Stimulated activated CD8-positive, alpha-beta memory T cell treated with anti-CD3 and anti-CD28 coated beads, Interleukin-4, amount 100 ng/mL, for 1 hour (primary cell): ENCODE measurements around the gene TBXAS1.

ENCODE experiments used
- DNase-seq, 2 donors: peaks; one replicate each; pipeline ENCODE4 v3.0.0-alpha.2; 2020; ENCODE audit warnings: low read depth in 2 of 2, low spot score in 1 of 2

The TBXAS1 gene

GRCh38 chr7:140018125-140019043 is 189.3 kb downstream of the TBXAS1 start:
- no peak for DNase-seq

DNA sequence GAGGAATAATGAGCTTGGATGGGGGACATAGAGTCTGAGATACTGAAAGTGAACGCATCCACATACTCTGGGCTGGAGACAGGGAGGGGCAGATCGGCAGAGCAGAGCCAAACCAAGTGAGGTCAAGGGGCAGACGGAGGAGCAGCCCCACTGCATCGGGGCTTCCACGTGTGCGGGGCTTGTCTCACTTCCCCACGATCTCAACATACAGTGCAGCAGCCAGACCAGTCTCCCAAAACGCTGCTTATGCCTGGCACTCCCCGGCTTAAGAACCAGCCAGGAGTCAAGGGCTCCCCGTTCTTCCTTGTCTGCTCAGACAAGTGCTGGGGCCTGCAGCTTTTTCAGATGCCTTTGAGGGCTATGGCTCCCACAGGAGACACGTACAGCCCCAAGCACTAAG is 190.1 kb downstream of the TBXAS1 start:
- no peak for DNase-seq

DNA sequence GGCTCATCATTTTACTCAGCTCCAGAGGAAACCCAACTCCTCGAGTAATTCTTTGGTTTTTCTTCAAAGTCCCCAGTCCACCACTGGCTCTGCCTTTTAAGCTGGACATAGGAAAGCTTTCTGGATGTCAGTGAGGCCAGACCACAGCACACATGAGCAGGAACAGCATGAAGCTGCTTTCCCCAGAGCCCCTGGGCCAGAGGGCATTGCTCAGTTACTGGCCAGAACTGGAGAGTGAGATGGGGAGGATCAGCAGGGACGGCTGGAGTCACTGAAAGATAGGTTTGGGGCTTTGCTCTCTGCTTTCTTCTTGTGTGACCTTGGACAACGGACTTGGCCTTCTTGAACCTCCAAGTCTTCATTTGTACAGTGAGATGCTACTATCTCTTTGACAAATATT is 190.5 kb downstream of the TBXAS1 start:
- DNase-seq: no peak

DNA sequence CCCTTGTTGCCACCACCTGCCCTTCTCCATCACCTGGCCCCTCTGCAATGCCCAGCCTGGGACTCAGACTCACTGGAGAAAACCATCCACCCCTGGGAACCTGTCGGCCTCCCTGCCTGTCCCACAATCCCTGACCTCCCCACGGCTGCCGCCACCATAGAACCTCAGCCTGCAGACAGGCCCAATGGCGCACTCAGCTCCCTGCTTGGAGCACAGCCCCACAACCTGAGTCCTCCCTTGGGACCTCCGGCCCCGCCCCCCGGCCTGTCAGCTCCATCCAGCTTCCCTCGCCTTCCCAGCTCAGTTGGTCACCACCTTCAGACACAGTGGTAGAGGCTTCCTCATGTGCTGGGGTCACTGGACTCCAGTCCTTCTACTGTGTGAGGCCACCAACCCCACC is 192.5 kb downstream of the TBXAS1 start:
- no peak for DNase-seq

DNA sequence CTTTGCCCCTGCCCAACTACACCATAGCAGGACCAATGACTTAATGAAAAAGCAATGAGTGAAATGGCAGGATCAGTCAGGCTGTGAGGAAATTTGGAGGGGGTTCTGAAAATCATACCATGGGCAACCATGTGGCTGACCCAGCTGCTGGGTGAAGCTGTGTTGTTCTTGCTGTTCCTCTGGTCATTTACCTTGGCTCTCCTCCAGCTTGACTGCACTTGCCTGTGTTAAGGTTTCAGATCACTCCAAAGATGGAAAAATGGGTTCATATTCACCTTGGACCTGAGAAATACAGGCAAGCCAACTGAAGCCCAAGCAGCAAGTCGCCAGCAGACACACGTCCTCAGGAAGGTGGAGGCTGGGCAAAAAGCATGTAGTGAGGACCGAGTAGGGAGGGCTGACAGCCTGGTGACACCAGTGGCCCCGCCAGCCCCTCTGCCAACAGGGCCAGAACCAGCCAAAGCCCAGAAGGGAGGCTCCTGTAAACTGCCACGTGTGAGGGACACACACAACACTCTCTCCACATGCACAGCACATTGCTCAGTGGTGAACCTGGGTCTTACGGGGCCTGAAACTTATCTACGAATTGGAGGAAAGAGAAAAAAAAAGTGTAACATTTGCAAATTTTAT is 193.6 kb downstream of the TBXAS1 start:
- no peak for DNase-seq

DNA sequence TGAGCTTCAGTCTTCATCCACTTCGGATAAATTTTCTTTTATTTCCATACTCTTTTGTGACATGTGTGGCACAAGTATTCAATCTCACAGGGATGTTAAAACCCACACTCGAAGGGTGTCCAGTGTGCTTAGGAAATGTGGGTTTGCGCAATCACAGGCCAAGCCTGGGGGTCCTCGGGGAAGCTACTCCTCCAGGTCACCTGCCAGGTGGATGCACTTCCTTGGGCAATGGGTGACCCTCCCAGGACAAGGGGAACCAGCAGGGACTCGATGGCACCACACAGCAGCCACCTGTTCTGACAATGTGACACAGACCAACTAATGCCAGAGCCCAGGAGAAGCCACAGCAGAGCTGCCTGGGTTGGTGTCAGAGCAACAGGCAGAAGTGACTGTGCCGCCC is 194.7 kb downstream of the TBXAS1 start:
- DNase-seq: no peak

- DNase-seq: no peak
These were observed 195.5 kb downstream of the TBXAS1 start for GRCh38 chr7:140024585-140024984.

DNA sequence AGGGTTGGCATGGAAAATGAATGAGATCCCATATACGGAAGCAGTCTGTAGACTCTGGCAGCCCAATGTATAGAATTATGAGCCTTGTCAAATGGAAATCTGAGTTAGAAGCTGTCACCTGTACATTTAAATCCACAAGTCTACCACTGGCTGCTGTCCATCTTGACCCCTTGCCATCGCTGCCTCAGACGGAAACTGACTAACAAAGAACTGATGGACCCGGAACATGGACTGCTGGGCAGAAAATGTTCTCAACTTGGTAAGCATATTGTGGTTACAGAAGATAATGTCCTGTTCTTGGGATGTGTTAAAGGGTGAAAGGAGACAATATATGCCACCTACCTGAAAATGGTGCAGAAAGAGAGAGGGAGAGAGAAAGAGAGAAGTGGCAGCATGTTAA is 196.2 kb downstream of the TBXAS1 start:
- no peak for DNase-seq

DNA sequence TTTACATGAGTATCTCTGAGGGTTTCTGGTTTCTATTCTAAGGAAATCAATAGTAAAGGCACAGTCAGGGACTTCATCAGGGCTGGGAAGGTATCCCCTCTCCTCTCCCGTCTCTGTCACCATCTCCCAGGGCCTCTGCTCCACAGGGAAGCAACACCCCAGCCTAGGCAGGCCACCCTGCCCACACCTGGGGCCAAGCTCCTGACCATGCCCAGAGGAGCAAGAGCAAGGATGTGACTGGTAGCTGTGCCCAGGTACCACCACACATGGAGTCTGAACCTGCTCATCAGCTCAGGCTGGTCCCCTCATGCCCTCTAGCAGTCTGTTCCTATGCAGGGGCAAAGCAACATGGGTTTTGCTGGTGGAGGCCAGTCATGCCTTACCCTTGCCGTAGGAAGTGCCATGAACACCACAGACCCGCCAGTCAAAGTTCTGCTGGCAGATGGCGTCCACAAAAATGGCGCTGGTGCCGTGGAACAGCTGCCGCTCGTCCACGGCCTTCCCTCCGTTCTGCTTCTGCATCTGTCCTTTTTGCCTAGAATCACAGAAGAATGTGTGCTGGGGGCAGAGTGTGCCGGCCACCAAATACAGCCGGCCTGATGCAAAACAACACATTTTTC is 196.9 kb downstream of the TBXAS1 start:
- no peak for DNase-seq

GRCh38 chr7:140026935-140027334 is 197.9 kb downstream of the TBXAS1 start:
- no peak for DNase-seq

DNA sequence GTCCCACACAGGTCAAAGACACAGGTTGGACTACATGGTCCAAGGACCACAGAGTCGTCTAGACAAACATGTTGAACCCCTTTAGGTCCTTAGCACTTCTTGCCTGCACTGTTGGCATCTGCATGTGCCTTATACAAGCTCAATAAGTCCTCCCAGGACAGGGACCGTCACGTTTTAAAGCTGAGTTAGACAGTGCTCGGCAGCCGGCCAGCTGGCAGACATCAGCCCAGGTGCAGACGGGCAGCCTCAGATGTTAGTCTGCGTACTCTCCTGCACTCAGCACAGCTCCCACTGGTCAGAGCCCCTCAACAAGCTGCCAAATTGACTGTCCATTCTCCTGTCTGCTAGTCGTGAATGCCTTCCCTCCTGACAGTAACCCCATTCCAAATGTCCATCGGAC is 198.8 kb downstream of the TBXAS1 start:
- DNase-seq: no peak

DNA sequence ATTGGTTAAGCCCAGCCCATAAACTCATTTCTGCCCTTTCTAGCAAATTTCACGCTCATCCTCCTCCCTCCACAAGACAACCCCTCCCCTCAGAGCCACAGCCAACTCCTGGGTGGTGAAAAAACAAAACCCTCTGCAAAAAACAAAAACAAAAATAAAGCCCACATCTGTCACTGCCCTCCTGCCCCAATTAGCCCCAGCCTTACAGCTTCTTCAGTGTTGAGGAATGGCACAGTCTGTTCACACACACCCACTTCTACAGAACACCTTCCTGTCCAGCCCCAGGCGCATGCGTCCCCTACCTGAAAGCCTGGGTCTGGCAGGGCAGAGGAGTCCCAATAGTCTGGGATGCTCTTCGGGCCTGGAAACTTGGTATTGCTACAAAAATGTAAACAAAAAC is 199.2 kb downstream of the TBXAS1 start:
- no peak for DNase-seq

DNA sequence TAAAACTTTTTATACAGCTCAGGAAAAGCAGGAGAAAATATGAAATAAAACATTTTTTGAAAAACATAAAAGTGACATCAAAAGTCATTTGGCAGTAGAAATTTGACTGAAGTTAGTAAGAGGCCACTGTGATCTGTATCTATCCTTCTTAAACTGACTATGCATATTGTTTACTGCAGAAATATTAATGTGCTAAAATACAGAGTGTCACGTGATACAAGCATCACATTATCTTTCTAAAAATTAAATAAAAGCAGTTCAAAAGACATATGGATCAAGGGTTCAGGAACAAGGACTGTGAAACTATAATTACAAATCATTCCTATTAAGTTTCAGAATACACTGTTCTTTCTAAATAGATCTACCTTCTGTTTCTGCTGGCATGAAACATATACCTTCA is 200.0 kb downstream of the TBXAS1 start:
- DNase-seq: no peak

- DNase-seq: no peak
These were observed 202.3 kb downstream of the TBXAS1 start for GRCh38 chr7:140031364-140031763.

- DNase-seq: no peak
These were observed 204.0 kb downstream of the TBXAS1 start for GRCh38 chr7:140033036-140033435.

GRCh38 chr7:140033779-140034363 is 204.8 kb downstream of the TBXAS1 start:
- DNase-seq: no peak

GRCh38 chr7:140034421-140034820 is 205.4 kb downstream of the TBXAS1 start:
- no peak for DNase-seq

DNA sequence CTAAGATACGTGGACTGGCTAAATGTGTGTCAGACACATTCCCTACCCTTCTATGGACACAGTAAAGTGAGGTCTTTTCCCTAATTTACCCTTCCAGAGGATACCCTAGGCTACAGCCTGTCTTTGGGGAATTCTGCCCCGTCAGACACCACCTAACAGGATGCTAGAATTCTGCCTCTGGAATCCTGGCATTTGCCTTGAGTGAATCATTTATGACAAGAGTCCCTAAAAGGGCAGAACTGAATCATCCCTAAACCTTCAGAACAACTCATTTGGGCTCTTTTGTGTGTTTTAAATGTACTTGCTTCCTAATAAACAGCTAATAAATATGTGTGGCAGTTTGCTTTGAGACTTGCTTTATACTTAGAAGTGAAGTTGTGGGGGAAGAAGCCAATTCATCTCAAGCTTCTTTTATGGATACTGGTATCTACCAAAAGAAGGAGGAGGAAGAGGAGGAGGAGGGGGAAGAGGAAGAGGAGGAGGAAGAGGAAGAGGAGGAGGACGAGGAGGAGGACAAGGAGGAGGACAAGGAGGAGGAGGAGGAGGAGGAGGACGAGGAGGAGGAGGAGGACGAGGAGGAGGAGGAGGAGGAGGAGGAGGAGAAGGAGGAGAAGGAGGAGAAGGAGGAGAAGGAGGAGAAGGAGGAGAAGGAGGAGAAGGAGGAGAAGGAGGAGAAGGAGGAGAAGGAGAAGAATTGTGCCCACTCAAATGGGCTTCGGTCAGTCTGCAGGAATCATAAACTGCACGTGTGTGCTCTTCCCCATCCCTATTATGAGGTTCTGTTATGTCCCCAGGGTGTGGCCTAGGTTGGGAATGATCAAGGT is 206.5 kb downstream of the TBXAS1 start:
- no peak for DNase-seq

DNA sequence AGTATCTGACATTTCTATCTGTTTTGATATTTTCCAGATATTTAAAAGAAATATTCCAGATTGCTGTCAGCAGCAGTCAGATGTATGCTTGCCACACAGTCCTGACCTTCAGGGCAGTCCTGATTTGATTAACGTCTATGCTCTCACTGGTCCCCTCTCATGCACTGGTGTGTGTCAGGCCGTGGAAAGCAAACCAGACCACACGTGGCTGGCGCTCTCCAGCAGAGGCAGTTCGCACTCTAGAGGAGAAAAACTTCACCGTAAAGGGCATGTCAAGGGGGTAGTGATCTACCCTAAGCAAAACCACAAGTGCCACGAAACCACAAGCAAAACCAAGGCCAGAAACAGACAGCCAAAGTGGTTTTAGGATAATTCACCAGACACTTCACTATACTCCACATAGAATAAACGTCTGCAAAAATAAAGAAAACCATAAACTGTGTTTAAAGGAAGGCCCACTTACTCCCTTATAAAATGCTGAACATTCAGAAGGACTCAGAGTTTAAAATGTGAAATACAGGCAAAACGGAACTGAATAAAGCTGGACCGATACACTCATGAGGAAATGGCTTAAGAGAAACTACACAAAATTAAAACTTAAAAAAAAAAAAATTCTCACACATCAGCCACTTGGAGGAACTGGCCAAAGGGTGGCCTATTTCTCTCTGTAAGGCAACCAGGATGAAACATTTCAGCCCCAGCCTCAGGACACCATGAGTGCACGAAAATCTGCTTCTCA is 207.3 kb downstream of the TBXAS1 start:
- no peak for DNase-seq

DNA sequence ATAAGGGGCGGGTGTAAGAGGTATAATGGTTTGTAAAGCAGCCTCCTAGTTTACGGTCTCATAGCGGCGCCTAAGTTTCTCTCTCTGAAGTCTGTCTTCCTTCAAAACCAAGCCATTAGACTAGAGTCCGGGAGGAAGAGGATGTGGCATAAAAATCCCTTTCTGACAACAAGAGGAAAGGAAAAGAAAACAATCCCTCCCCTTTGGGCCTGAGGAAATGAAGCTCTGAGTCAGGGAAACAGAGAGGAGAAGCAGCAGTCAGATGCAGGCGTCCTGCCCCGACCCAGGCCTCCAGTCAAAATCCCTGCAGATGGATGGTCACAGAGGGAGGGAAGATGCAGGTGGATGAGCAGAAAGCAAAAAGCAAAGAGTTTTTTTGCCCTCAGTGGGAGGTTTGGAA is 210.0 kb downstream of the TBXAS1 start:
- DNase-seq: no peak
